Right atrium auricular region (tissue), 2 donors: ENCODE data around the gene BECN2. TPM values are rescaled to one million over a fixed set of nuclear protein-coding genes. Genes with fewer than 3 reads are reported as not detected.

ENCODE experiments used
- DNase-seq: peaks from one replicate; pipeline ENCODE4 v3.0.0-alpha.2; 2019; ENCODE audit warnings: low spot score
- H3K27ac ChIP-seq, 2 donors: fragments of 200-600 bp; sonication (generic); 1 replicate in 1 of 2; 2 replicates in 1 of 2; pipeline ENCODE4 v1.5.1; 2016 to 2019
- H3K27me3 ChIP-seq, 2 donors: fragments of 200-600 bp; sonication (generic); one replicate each; pipeline versions ENCODE4 v1.5.1 to v1.6.0; 2017 to 2019
- H3K36me3 ChIP-seq: fragments of 200-600 bp; sonication (generic); one replicate; pipeline ENCODE4 v1.5.1; 2016
- H3K4me1 ChIP-seq, 2 donors: fragments of 200-600 bp; sonication (generic); one replicate each; pipeline versions ENCODE4 v1.5.1 to v1.6.0; 2017 to 2019
- H3K4me3 ChIP-seq, 2 donors: fragments of 200-600 bp; sonication (generic); 1 replicate in 1 of 2; 2 replicates in 1 of 2; pipeline ENCODE4 v1.5.1; 2017 to 2019; ENCODE audit warnings: mild to moderate bottlenecking in 1 of 2, moderate library complexity in 1 of 2
- H3K9me3 ChIP-seq, 2 donors: fragments of 200-600 bp; sonication (generic); one replicate each; pipeline ENCODE4 v1.5.1; 2019
- total RNA-seq, 2 donors: library from RNA; depleted of rRNA; stranded (reverse); fragments of >200 nt; gene quantifications; one replicate each; pipeline ENCODE4 v1.1.0, GENCODE V29; 2016
- TF ChIP-seq, protein P1 (sequence below), 2 donors: fragments of 200-600 bp; sonication (generic); IDR thresholded peaks; one replicate each; pipeline ENCODE4 v1.5.1; 2019; ENCODE audit warnings: antibody characterized with exemption in 2 of 2

BECN2 gene
- total RNA-seq, 2 donors from 2014 or later: not detected

DNA sequence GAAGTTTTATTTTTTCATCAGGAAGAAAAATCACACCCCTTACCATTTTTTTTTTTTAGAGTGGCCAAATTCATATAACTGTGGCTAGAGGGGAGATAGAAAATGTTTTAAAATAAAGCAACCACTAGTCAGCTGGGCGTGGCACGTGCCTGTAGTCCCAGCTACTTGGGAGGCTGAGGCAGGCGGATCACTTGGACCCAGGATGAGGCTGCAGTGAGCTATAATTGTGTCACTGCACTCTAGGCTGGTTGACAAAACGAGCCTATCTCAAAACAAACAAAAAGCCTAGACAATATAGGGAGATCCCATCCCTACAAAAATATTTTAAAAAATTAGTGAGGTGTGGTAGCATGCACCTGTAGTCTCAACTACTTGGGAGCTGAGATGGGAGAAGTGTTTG lies 14.8 kb upstream of the BECN2 start:
- Histone ChIP-seq H3K9me3 (no peaks in the 10 kb centered on the region), H3K36me3 (no peaks in the 10 kb centered on the region), H3K27me3 (no peaks in the 10 kb centered on the region), H3K27ac (no peak overlapping the region), H3K4me1 (no peaks in the 10 kb centered on the region), H3K4me3 (no peak overlapping the region)
- TF ChIP-seq, protein P1, sequence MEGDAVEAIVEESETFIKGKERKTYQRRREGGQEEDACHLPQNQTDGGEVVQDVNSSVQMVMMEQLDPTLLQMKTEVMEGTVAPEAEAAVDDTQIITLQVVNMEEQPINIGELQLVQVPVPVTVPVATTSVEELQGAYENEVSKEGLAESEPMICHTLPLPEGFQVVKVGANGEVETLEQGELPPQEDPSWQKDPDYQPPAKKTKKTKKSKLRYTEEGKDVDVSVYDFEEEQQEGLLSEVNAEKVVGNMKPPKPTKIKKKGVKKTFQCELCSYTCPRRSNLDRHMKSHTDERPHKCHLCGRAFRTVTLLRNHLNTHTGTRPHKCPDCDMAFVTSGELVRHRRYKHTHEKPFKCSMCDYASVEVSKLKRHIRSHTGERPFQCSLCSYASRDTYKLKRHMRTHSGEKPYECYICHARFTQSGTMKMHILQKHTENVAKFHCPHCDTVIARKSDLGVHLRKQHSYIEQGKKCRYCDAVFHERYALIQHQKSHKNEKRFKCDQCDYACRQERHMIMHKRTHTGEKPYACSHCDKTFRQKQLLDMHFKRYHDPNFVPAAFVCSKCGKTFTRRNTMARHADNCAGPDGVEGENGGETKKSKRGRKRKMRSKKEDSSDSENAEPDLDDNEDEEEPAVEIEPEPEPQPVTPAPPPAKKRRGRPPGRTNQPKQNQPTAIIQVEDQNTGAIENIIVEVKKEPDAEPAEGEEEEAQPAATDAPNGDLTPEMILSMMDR (IDR thresholded peaks at IDR 0.05): no peak
- DNase-seq: no peak

DNA sequence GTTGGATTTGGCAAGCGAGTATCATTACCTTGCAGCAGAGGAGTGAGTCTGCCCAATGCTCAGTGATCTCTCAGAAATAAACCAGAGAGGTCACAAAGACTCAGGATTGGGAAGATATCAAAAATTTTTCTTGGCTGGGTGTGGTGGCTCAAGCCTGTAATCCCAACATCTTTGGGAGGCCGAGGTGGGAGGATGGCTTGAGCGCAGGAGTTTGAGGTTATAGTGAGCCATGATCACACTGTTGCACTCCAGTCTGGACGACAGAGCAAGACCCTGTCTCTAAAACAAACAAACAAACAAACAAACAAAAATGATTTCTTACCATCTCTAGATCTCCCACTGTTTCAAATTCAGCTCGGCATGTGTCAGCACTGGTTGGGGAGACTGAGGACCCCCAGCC lies 13.3 kb upstream of the BECN2 start:
- no peak overlapping the region for H3K4me3 ChIP-seq
- TF ChIP-seq, protein P1 (IDR thresholded peaks at IDR 0.05): no peak
- DNase-seq: no peak
- no peaks in the 10 kb centered on the region for H3K36me3 ChIP-seq
- H3K9me3 ChIP-seq: no peaks in the 10 kb centered on the region
- H3K27me3 ChIP-seq: no peaks in the 10 kb centered on the region
- no peaks in the 10 kb centered on the region for H3K4me1 ChIP-seq
- H3K27ac ChIP-seq: no peak overlapping the region

DNA sequence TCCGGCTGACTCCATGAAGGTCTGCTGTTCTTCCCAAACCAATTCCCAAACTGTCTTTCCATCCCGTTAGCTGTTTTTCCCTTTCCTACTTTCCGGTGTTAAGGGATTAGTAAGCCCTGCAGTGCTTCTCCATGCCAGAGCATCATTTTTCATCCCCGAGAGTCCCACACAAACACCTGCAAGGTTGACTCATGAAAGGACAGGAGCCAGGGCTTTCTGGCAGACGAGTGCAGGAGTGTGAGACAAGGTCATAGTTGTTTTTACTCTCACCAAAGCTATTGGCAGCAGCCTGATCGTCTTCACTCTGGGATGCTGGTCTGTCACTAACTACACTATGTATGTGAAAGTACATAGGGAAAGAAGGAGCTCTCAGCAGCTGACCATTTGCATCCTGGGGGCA lies 10.2 kb upstream of the BECN2 start:
- H3K4me3 ChIP-seq: no peak overlapping the region
- H3K4me1 ChIP-seq: no peaks in the 10 kb centered on the region
- TF ChIP-seq, protein P1 (IDR thresholded peaks at IDR 0.05): no peak
- DNase-seq: no peak
- H3K27me3 ChIP-seq: no peaks in the 10 kb centered on the region
- no peaks in the 10 kb centered on the region for H3K36me3 ChIP-seq
- no peaks in the 10 kb centered on the region for H3K9me3 ChIP-seq
- H3K27ac ChIP-seq: no peak overlapping the region

DNA sequence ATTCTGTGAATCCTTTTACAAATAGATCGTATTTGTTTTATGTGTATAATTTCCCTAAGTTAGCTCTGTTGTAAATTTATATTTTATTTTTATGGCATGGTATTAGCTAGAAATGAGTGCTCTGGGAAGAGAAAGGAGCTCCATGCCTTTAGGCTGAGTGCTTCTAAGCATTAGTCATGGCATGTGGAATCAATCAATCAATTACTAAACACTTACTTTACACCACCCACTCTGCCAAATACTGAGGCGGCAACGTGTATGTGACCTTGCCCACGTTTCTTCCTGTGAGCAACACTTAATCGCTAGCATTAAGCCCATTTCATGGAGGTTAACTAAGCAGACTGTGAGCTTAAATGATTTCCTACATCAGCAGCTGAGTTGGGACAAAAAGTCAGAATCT lies 7.2 kb upstream of the BECN2 start:
- no peaks in the 10 kb centered on the region for H3K9me3 ChIP-seq
- H3K4me1 ChIP-seq: no peaks in the 10 kb centered on the region
- DNase-seq: no peak
- no peaks in the 10 kb centered on the region for H3K36me3 ChIP-seq
- TF ChIP-seq, protein P1 (IDR thresholded peaks at IDR 0.05): no peak
- H3K4me3 ChIP-seq: no peak overlapping the region
- H3K27ac ChIP-seq: no peak overlapping the region
- H3K27me3 ChIP-seq: no peaks in the 10 kb centered on the region

DNA sequence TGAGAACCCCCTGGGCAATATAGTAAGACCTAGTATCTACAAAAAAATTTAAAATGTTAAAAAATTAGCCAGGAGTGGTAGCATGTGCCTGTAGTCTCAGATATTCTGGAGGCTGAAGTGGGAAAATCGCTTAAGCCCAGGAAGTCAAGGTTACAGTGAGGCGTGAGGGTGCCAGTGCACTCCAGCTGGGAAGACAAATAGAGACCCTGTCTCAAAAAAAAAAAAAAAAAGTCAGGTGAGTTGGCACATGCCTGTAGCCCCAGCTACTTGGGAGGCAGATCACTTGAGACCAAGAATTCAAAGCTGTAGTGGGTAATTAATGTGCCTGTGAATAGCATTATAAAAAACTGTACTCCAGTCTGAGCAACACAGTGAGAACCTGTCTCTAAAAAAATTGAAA lies 4.6 kb downstream of the BECN2 start:
- TF ChIP-seq, protein P1 (IDR thresholded peaks at IDR 0.05): no peak
- DNase-seq: no peak
- no peak overlapping the region for H3K4me3 ChIP-seq
- no peaks in the 10 kb centered on the region for H3K27me3 ChIP-seq
- H3K36me3 ChIP-seq: no peaks in the 10 kb centered on the region
- H3K9me3 ChIP-seq: no peaks in the 10 kb centered on the region
- H3K4me1 ChIP-seq: no peaks in the 10 kb centered on the region
- no peak overlapping the region for H3K27ac ChIP-seq

DNA sequence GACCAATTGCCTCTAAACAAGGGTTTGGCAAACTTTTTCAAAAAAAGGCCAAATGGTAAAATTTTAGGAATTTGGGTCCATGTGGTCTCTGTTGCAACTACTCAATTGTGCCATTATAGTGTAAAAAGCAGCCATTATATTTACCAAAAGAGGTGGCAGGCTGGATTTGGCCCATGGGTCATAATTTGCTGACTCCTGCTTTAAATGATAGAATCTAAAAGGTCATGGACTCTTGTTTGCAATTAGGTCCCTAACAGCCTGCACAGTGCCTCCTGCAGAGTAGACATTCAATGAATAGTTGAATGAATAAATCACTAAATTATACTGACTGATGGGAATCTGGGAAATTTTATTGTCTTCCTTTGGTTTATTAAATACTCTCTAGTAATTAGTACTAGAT lies 6.2 kb downstream of the BECN2 start:
- DNase-seq: no peak
- Histone ChIP-seq H3K27me3 (no peaks in the 10 kb centered on the region), H3K9me3 (no peaks in the 10 kb centered on the region), H3K4me1 (no peaks in the 10 kb centered on the region), H3K27ac (no peak overlapping the region), H3K36me3 (no peaks in the 10 kb centered on the region), H3K4me3 (no peak overlapping the region)
- TF ChIP-seq, protein P1 (IDR thresholded peaks at IDR 0.05): no peak
